Measurements from ENCODE around the gene CT45A3. TPM values are rescaled to one million over a fixed set of nuclear protein-coding genes. Genes with fewer than 3 reads are reported as not detected.
"Not testable (repeated sequence)": the region's sequence is repeated elsewhere in the genome, so short reads cannot be mapped to it uniquely, and the experiment has no call there.

Gene CT45A3
- total RNA-seq, 2 experiments from 2014 or later = not detected

- CTCF ChIA-PET = no interaction called here
- no peaks in the 10 kb centered on the region for H3K9me3 Mint-ChIP-seq
- no peaks in the 10 kb centered on the region for H3K27me3 Mint-ChIP-seq
- H3K4me3 Mint-ChIP-seq = no peak overlapping the region
- no peak for DNase-seq
- no peaks in the 10 kb centered on the region for H3K36me3 Mint-ChIP-seq (ENCODE audit: low read depth)
- POLR2A ChIA-PET = no interaction called here
- no peak for ATAC-seq
- no peaks in the 10 kb centered on the region for H3K4me1 Mint-ChIP-seq (ENCODE audit: low read depth)
- intact Hi-C loops (cut with micrococcal nuclease) = no loop called here
- no peak for TF ChIP-seq CTCF (IDR thresholded peaks at IDR 0.05)
- H3K27ac Mint-ChIP-seq = no peak overlapping the region
These were observed 54.2 kb downstream of the CT45A3 start for GRCh38 chrX:135713795-135714194.

GRCh38 chrX:135713183-135713689, 54.8 kb downstream of the CT45A3 start, which contains the start of gene CT45A1:
Gene CT45A1 (plus strand): TSS chrX:135713639. CDS start chrX:135718941, 5,302 bp downstream.
- peak; percentile 33 for DNase-seq
- H3K36me3 Mint-ChIP-seq (ENCODE audit: low read depth); ATAC-seq; H3K27ac Mint-ChIP-seq; H3K27me3 Mint-ChIP-seq; H3K9me3 Mint-ChIP-seq; POLR2A ChIA-PET; H3K4me1 Mint-ChIP-seq (ENCODE audit: low read depth); intact Hi-C loops (cut with micrococcal nuclease); H3K4me3 Mint-ChIP-seq; CTCF ChIA-PET: not testable (repeated sequence)

Other genes with a start within 250 kb of the CT45A3 start
- gene INTS6L, start 247.5 kb downstream of the CT45A3 start, total RNA-seq = 10 to 100 TPM; 19.9 to 21.0 TPM
- gene CT45A1, start 54.6 kb downstream of the CT45A3 start, total RNA-seq = not detected
- not detected for gene CT45A5, start 17.3 kb upstream of the CT45A3 start, total RNA-seq
- gene CT45A6, start 34.6 kb upstream of the CT45A3 start, total RNA-seq = not detected
- not detected for gene CT45A2, start 51.8 kb upstream of the CT45A3 start, total RNA-seq
- not detected for gene CT45A7, start 69.1 kb upstream of the CT45A3 start, total RNA-seq
- gene CT45A8, start 86.3 kb upstream of the CT45A3 start, total RNA-seq = not detected
- not detected for gene CT45A9, start 103.6 kb upstream of the CT45A3 start, total RNA-seq
- not detected for gene CT45A10, start 125.3 kb upstream of the CT45A3 start, total RNA-seq
- gene SAGE1, start 125.5 kb upstream of the CT45A3 start, total RNA-seq = not detected
- 10 to 100 TPM; 15.5 to 15.6 TPM for gene MMGT1, start 205.8 kb upstream of the CT45A3 start, total RNA-seq
- gene SLC9A6, start 217.2 kb upstream of the CT45A3 start, total RNA-seq = 10 to 100 TPM in 1 of 2 experiments, 1 to 10 TPM in 1; 8.7 to 11.3 TPM